Hair follicular keratinocyte (primary cell): ENCODE results near the gene IL21R. TPM values are rescaled to one million over a fixed set of nuclear protein-coding genes. Genes with fewer than 3 reads are reported as not detected.

ENCODE experiments used
- total RNA-seq: library from RNA; depleted of rRNA; stranded (reverse); fragments of >200 nt; gene quantifications from 2 replicates; pipeline ENCODE4 v1.2.3, GENCODE V29; 2015

Gene IL21R
- 0.19 TPM in 1 of 2 replicates, not detected in the other for total RNA-seq

GRCh38 chr16:27401768-27402568, at the start of gene IL21R:
Gene IL21R, plus strand, starts transcription at chr16:27402174. Its CDS starts 27,898 bp downstream, at chr16:27430072.

Other genes starting within 250 kb of the IL21R start
- gene KDM8, start 198.6 kb upstream of the IL21R start, total RNA-seq: 1.7 and 2.3 TPM in 2 replicates
- gene NSMCE1, start 133.4 kb upstream of the IL21R start, total RNA-seq: 95.5 and 121 TPM in 2 replicates
- 93.0 and 127 TPM in 2 replicates for gene IL4R, start 88.2 kb upstream of the IL21R start, total RNA-seq
- gene GTF3C1, start 147.7 kb downstream of the IL21R start, total RNA-seq: 59.5 and 61.4 TPM in 2 replicates
- 7.2 and 8.3 TPM in 2 replicates for gene KATNIP, start 148.0 kb downstream of the IL21R start, total RNA-seq